Keratinocyte (primary cell): ENCODE measurements around the gene PARN.

Experiments used
- EZH2 ChIP-seq: IDR thresholded peaks from one replicate; pipeline ENCODE4 v1.6.1; 2012; ENCODE audit warnings: inconsistent platforms, mild to moderate bottlenecking, low read length, moderate library complexity
- TF ChIP-seq, protein P1 (sequence below), 3 experiments: IDR thresholded peaks in 1 of 3; conservative IDR thresholded peaks in 1 of 3; optimal IDR thresholded peaks in 1 of 3; 2 replicates in 2 of 3; 3 replicates in 1 of 3; pipeline versions ENCODE3 to v1.5.1; 2011; ENCODE audit warnings: low read length in 3 of 3, mild to moderate bottlenecking in 3 of 3, moderate library complexity in 2 of 3, control low read depth in 1 of 3, inconsistent platforms in 1 of 3; ENCODE audit not compliant: insufficient read depth in 2 of 3; ENCODE audit errors: extremely low read depth in 1 of 3

DNA sequence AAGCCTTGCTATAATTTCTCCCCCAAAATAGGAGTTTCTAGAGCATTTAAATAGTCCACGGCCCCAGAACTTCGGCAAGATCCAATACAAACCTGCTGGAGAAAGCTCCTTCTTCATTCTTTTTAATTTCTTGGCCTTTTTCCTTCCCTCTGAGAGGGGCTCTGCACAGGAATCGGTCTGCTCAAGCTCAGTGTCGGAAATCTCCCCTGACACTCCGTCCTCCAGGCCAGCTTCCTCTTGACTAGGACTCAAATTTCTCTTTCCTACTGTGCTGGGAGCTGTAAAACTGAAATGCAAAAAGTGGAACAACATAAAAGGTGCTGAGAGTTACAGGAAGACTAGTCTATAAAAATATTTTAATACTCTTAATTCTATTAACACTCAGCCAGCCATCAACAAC, 183.3 kb downstream of the PARN start:
- TF ChIP-seq, protein P1, sequence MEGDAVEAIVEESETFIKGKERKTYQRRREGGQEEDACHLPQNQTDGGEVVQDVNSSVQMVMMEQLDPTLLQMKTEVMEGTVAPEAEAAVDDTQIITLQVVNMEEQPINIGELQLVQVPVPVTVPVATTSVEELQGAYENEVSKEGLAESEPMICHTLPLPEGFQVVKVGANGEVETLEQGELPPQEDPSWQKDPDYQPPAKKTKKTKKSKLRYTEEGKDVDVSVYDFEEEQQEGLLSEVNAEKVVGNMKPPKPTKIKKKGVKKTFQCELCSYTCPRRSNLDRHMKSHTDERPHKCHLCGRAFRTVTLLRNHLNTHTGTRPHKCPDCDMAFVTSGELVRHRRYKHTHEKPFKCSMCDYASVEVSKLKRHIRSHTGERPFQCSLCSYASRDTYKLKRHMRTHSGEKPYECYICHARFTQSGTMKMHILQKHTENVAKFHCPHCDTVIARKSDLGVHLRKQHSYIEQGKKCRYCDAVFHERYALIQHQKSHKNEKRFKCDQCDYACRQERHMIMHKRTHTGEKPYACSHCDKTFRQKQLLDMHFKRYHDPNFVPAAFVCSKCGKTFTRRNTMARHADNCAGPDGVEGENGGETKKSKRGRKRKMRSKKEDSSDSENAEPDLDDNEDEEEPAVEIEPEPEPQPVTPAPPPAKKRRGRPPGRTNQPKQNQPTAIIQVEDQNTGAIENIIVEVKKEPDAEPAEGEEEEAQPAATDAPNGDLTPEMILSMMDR (optimal IDR thresholded peaks at IDR 0.05 in 1 of 3, IDR thresholded peaks at IDR 0.05 in 1 of 3, conservative IDR thresholded peaks at IDR 0.05 in 1 of 3; ENCODE audit: extremely low read depth in 1 of 3, insufficient read depth in 2 of 3, low read length in 3 of 3): no peak
- TF ChIP-seq EZH2: no peak
